IPS-20b (cell line): Measurements from ENCODE around the gene SET.
"Not testable (repeated sequence)": the region's sequence is repeated elsewhere in the genome, so short reads cannot be mapped to it uniquely, and the experiment has no call there.

Experiments
- H3K27ac ChIP-seq: one replicate; pipeline ENCODE4 v1.5.1; 2013; ENCODE audit warnings: low read length
- H3K27me3 ChIP-seq: 2 replicates; pipeline ENCODE4 v1.6.1; 2013; ENCODE audit warnings: mild to moderate bottlenecking, low read length, inconsistent platforms; ENCODE audit not compliant: insufficient read depth
- H3K36me3 ChIP-seq: 2 replicates; pipeline ENCODE4 v1.6.1; 2013; ENCODE audit warnings: low read depth, mild to moderate bottlenecking, inconsistent platforms, low read length, moderate library complexity; ENCODE audit not compliant: insufficient read depth
- H3K4me1 ChIP-seq: 2 replicates; pipeline ENCODE4 v1.6.1; 2013; ENCODE audit warnings: mild to moderate bottlenecking, control low read depth, inconsistent platforms, low read length, moderate library complexity; ENCODE audit not compliant: insufficient read depth
- H3K4me3 ChIP-seq: 2 replicates; pipeline ENCODE4 v1.5.1; 2013; ENCODE audit warnings: mild to moderate bottlenecking, low read length, inconsistent platforms
- H3K9ac ChIP-seq: 2 replicates; pipeline ENCODE4 v1.6.1; 2013; ENCODE audit warnings: low read depth, mild to moderate bottlenecking, inconsistent platforms, low read length, moderate library complexity
- H3K9me3 ChIP-seq: 2 replicates; pipeline ENCODE4 v1.6.1; 2013; ENCODE audit warnings: mild to moderate bottlenecking, low read depth, low read length, inconsistent platforms; ENCODE audit not compliant: insufficient read depth

The SET gene, protein sequence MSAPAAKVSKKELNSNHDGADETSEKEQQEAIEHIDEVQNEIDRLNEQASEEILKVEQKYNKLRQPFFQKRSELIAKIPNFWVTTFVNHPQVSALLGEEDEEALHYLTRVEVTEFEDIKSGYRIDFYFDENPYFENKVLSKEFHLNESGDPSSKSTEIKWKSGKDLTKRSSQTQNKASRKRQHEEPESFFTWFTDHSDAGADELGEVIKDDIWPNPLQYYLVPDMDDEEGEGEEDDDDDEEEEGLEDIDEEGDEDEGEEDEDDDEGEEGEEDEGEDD

GRCh38 chr9:128688501-128689292 lies at the start of gene SET:
TSS of gene SET (plus strand) at chr9:128689222. CDS start at chr9:128689583, 361 bp downstream.
- H3K27me3 ChIP-seq: no peaks in the 10 kb centered on the region
- H3K4me3 ChIP-seq: peak within 1 kb of the TSS; percentile 97
- H3K27ac ChIP-seq: peak within 1 kb of the TSS; percentile 88
- no peaks in the 10 kb centered on the region for H3K9me3 ChIP-seq
- peaks cover 65% of the 10 kb centered on the region for H3K36me3 ChIP-seq
- H3K4me1 ChIP-seq: peaks cover 5% of the 10 kb centered on the region
- peak within 1 kb of the TSS; percentile 96 for H3K9ac ChIP-seq

DNA sequence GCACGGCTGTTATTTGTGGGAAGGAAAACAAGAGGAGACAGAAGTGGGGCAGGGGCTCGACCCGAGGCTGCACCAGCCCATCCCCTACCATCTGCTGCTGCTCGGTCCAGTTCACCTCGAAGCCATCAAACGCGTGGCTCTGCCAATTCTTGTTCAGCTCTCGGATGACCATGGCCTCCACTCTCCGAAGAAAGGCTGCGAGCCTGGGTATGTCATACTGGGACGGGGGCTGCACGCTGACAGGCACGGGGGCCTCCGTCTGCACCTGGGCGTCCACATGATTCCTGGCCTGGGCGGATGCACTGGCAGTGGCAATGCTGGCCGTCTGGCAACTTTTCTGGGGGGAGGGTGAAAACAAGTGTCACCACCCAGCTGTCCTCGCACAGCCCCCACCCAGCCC lies 48.4 kb upstream of the SET start:
- Histone ChIP-seq H3K36me3 (peaks cover 37% of the 10 kb centered on the region), H3K4me1 (peaks cover 7% of the 10 kb centered on the region; the same call in 1 of the 2 replicates), H3K27me3 (no peaks in the 10 kb centered on the region)

DNA sequence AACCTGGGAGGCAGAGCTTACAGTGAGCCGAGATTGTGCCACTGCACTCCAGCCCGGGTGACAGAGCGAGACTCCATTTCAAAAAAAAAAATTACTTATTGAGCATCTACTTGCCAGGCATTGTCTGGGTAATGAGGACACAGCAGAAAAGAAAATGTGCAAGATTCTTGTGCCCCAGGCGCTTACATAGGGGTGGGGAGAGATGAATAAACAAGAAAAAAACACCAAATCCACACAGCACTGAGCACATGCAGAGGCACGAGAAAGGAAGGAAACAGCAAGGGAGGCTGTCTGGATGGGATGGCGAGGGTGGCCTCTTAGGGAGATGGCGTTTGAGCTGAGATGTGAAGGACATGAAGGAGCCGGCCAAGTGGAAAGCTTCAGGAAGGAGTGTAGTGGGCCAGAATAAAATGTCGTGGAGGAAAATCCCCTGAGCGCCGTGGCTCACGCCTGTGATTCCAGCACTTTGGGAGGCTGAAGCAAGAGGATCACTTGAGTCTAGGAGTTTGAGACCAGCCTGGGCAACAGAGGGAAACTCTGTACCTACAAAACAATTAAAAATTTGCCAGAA lies 46.3 kb upstream of the SET start:
- H3K9me3 ChIP-seq: no peaks in the 10 kb centered on the region
- no peaks in the 10 kb centered on the region for H3K27me3 ChIP-seq
- H3K36me3 ChIP-seq: peaks cover 21% of the 10 kb centered on the region
- H3K27ac ChIP-seq: no peak overlapping the region
- no peak overlapping the region for H3K9ac ChIP-seq
- no peaks in the 10 kb centered on the region for H3K4me1 ChIP-seq
- H3K4me3 ChIP-seq: no peak overlapping the region

More for the DNA sequence above, 48.4 kb upstream of the SET start:
- Histone ChIP-seq H3K9ac (no peak overlapping the region), H3K27ac (no peak overlapping the region), H3K9me3 (no peaks in the 10 kb centered on the region), H3K4me3 (no peak overlapping the region)

GRCh38 chr9:128643519-128644300 lies 45.3 kb upstream of the SET start:
- H3K9ac ChIP-seq: no peak overlapping the region
- no peaks in the 10 kb centered on the region for H3K4me1 ChIP-seq
- H3K4me3 ChIP-seq: no peak overlapping the region
- peaks cover 15% of the 10 kb centered on the region for H3K36me3 ChIP-seq
- H3K27ac ChIP-seq: no peak overlapping the region
- H3K9me3 ChIP-seq: no peaks in the 10 kb centered on the region
- H3K27me3 ChIP-seq: no peaks in the 10 kb centered on the region

- not testable (repeated sequence) for H3K27me3 ChIP-seq, H3K4me3 ChIP-seq, H3K4me1 ChIP-seq, H3K9ac ChIP-seq, H3K36me3 ChIP-seq, H3K9me3 ChIP-seq, H3K27ac ChIP-seq
Measured at GRCh38 chr9:128648206-128648605, 40.8 kb upstream of the SET start.

- Histone ChIP-seq H3K9ac (no peak overlapping the region), H3K27me3 (no peaks in the 10 kb centered on the region), H3K36me3 (no peaks in the 10 kb centered on the region; the same call in none of the 2 replicates), H3K9me3 (no peaks in the 10 kb centered on the region), H3K27ac (no peak overlapping the region), H3K4me1 (no peaks in the 10 kb centered on the region), H3K4me3 (no peak overlapping the region)
Measured at GRCh38 chr9:128651798-128652197, 37.2 kb upstream of the SET start.

DNA sequence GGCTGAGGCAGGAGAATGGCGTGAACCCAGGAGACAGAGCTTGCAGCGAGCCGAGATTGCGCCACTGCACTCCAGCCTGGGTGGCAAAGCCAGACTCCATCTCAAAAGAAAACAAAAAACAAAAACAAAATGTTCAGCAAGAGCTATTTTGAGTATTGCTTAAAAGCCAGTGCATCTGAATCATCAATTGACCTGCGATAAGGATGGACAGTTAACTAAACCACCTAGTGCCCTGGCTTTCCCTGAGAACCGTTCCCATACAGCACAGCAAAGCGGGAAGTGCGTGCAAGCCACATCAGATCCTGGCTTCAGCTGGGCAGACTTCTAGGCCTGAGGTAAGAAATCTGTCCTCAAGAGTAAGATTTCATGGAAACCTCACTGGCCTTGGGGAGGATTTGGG lies 35.1 kb upstream of the SET start:
- Histone ChIP-seq H3K4me3 (no peak overlapping the region), H3K36me3 (no peaks in the 10 kb centered on the region; the same call in none of the 2 replicates), H3K9ac (no peak overlapping the region), H3K27ac (no peak overlapping the region), H3K4me1 (no peaks in the 10 kb centered on the region), H3K27me3 (no peaks in the 10 kb centered on the region), H3K9me3 (no peaks in the 10 kb centered on the region)

DNA sequence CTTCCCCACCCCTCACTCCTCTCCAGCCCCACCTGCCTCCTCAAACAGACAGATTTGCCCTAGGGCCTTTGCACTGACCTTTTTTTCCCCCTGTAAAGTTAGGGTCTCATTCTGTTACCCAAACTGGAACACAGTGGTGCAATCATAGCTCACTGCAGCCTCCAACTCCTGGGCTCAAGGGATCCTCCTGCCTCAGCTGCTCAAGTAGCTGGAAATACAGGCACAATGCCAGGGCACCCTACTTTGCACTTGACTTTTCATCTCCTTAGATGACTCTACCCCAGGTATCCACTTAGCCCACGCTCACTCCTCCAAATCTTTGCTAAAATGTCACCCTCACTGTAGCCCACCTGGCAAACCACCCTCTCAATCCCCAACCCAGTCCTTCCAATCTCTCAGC lies 34.5 kb upstream of the SET start:
- H3K27ac ChIP-seq: no peak overlapping the region
- H3K36me3 ChIP-seq: no peaks in the 10 kb centered on the region; the same call in 1 of the 2 replicates
- no peaks in the 10 kb centered on the region for H3K9me3 ChIP-seq
- H3K4me3 ChIP-seq: no peak overlapping the region
- H3K9ac ChIP-seq: no peak overlapping the region
- H3K4me1 ChIP-seq: no peaks in the 10 kb centered on the region
- H3K27me3 ChIP-seq: no peaks in the 10 kb centered on the region

DNA sequence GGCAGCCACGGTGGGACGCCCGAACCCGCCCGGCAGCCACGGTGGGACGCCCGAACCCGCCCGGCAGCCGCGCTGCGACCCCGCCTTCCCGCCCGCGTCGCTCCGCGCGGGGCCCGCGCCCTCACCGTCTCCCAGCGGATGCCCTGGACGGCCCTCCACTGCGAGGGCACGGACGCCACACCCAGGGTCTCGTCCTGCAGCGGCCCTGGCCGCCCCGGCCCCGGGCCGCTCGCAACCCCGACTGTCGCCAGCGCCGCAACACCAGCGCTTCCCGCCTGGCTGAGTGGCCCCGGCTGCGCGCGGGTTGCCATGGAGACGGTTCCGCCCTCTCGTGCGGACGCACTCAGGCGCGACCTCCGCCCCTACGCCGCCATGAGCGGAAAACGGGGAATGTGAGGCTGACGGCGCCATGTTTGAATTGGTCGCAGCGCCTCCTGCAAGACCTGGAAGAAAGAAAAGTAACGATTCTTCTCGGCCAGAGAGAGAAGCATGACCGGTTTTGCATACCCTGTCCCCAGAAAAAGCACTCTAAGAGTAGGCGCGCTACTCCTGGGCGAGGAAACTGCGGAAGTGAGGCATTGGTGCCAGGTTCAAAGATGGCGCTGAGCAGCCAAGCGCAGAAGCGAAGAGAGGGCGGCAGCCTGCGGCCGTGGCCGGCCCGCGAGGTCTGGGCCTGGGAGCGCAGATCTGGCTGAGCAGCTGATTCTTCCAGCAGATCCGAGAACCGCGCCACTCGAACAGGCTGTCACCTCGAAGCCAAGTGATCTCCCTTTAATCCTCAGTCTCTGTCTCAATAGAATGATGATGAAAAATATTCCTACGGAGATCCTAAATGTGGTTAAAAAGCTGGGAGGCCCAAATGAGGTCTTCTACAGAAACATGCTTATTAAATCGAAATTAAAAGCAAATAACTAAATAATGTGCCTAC lies 32.3 kb upstream of the SET start, which contains the start of gene DYNC2I2:
Gene DYNC2I2, minus strand, starts transcription at position 432 of the 928 bp plus-strand sequence. Its CDS starts 121 bp downstream, at position 311.
- no peaks in the 10 kb centered on the region for H3K27me3 ChIP-seq
- H3K9ac ChIP-seq: peak within 1 kb of the TSS; percentile 100
- H3K4me3 ChIP-seq: peak within 1 kb of the TSS; percentile 85
- H3K4me1 ChIP-seq: no peaks in the 10 kb centered on the region
- H3K27ac ChIP-seq: peak within 1 kb of the TSS; percentile 100
- H3K36me3 ChIP-seq: no peaks in the 10 kb centered on the region; the same call in 1 of the 2 replicates
- no peaks in the 10 kb centered on the region for H3K9me3 ChIP-seq

- Histone ChIP-seq H3K9ac (peak overlapping the region; percentile 100; the same call in 1 of the 2 replicates), H3K27ac (peak overlapping the region; percentile 100), H3K4me1 (no peaks in the 10 kb centered on the region), H3K27me3 (no peaks in the 10 kb centered on the region), H3K9me3 (no peaks in the 10 kb centered on the region), H3K4me3 (peak overlapping the region; percentile 85), H3K36me3 (no peaks in the 10 kb centered on the region; the same call in 1 of the 2 replicates)
Measured at GRCh38 chr9:128657344-128657704, 31.7 kb upstream of the SET start.
